Muscle layer of duodenum (tissue), 2 donors: ENCODE measurements around the gene LMAN2L.

ENCODE experiments used
- H3K27ac ChIP-seq: one replicate; pipeline ENCODE4 v1.7.0; 2013; ENCODE audit warnings: mild to moderate bottlenecking, low read length
- H3K27me3 ChIP-seq: one replicate; pipeline ENCODE4 v1.7.0; 2013; ENCODE audit warnings: low read depth, mild to moderate bottlenecking, control low read depth, low read length
- H3K36me3 ChIP-seq, 2 donors: one replicate each; pipeline ENCODE4 v1.7.0; 2013; ENCODE audit warnings: low read length in 2 of 2, control low read depth in 1 of 2, mild to moderate bottlenecking in 1 of 2; ENCODE audit not compliant: insufficient read depth in 2 of 2, control insufficient read depth in 1 of 2
- H3K4me1 ChIP-seq, 2 donors: one replicate each; pipeline ENCODE4 v1.7.0; 2013; ENCODE audit warnings: low read length in 2 of 2, mild to moderate bottlenecking in 2 of 2, control low read depth in 1 of 2, moderate library complexity in 1 of 2; ENCODE audit not compliant: insufficient read depth in 2 of 2, control insufficient read depth in 1 of 2
- H3K4me3 ChIP-seq, 2 donors: one replicate each; pipeline ENCODE4 v1.7.0; 2013; ENCODE audit warnings: low read length in 2 of 2, low read depth in 1 of 2, mild to moderate bottlenecking in 1 of 2
- H3K9me3 ChIP-seq, 2 donors: one replicate each; pipeline ENCODE4 v1.7.0; 2013; ENCODE audit warnings: low read length in 2 of 2, control low read depth in 1 of 2, mild to moderate bottlenecking in 1 of 2; ENCODE audit not compliant: control insufficient read depth in 1 of 2
- donor health status: healthy.

Gene LMAN2L

DNA sequence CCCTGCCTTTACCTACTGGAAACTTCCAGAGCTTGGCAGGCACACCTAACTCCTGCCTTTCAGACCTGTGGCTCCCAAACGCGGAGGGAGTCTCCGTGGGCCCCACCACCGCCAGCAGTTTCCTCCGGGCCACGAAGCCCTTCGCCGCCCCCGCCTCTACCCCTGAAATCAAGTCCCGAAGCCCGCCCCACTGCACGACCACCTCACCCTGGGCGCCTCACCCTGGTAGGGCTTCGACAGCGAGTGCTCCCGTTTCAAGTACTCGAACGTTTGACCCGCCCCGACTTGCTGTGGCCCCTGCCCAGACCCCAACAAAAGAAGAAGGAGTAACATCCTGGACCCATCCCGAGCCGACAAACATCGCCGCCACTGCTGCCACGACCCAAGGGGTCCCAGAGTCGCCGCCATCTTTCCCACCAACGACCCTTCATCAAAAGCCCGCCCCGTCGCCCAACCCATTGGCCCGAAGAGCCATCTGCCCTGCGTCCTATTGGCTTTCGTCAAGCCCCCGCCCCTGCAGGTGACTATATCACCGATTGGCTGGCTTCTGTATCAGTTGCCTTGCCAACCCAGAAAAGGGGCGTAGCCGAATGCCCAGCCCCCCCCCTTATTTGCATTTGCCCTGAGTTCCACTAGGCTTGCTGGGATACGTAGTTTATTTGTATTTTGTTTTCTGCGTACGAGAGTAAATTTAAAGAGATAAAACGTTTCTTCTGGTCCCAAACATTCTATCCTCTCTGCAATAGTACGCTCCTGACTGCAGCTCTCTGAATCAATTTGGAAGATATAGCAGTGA is at the start of gene LMAN2L:
Gene LMAN2L, minus strand, starts transcription at position 432 of the 796 bp plus-strand sequence. Its CDS starts 24 bp downstream, at position 408.
- Histone ChIP-seq H3K27ac (peak within 1 kb of the TSS; percentile 5), H3K4me1 (peaks cover 4 to 11% of the 10 kb centered on the region in 2 donors), H3K36me3 (peaks cover 3 to 10% of the 10 kb centered on the region in 2 donors), H3K27me3 (no peaks in the 10 kb centered on the region), H3K4me3 (peak within 1 kb of the TSS; percentile 58 to 86), H3K9me3 (no peaks in the 10 kb centered on the region)

- H3K27ac ChIP-seq: no peak overlapping the region
- H3K36me3 ChIP-seq: no peaks in the 10 kb centered on the region
- peaks cover 7 to 20% of the 10 kb centered on the region in 2 donors for H3K4me1 ChIP-seq
- H3K27me3 ChIP-seq: no peaks in the 10 kb centered on the region
- no peaks in the 10 kb centered on the region for H3K9me3 ChIP-seq
- no peak overlapping the region for H3K4me3 ChIP-seq
Measured at GRCh38 chr2:96789245-96789617, 49.4 kb upstream of the LMAN2L start.

DNA sequence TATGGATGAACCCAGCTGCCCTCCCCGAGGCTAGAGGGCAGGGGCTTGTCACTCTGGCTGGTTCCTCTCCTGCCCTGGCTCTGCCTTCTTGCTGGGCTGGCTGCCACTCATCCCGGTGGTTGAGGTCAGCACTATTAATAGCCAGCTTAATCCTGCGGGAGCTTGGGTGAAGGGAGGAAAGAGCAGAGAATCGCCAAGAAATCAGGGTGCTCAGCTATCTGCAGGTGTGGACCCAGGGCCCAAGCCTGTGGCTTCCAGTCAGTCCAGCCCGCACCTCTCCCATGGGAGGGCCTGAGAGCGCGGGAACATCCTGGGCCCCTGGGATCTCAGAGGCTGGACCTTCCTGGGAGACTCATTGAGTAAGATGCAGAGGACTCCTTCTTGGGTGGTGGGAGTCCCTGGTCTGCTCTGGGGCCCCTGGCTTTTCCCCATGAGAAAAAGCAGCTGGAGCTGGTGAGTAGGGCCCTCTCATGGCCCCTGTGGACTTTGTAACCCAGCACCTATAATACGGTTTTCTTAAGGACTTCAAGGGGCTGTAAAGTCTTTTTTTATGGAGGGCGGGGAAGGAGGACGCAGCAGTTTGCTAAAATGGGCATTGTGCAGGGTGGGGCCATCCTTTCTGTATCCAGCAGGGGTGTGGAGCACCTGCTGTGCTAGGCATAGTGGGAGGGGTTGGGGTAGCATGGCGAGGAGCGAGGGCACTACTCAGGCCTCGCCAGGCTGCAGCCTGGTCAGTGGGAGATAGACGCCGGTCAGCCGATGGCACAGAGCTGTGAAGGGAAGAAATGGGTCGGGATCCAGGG is 48.8 kb upstream of the LMAN2L start:
- Histone ChIP-seq H3K4me1 (peaks cover 7 to 20% of the 10 kb centered on the region in 2 donors), H3K36me3 (no peaks in the 10 kb centered on the region), H3K27ac (no peak overlapping the region), H3K9me3 (no peaks in the 10 kb centered on the region), H3K27me3 (no peaks in the 10 kb centered on the region), H3K4me3 (no peak overlapping the region)

GRCh38 chr2:96787411-96787810 is 47.5 kb upstream of the LMAN2L start:
- peak overlapping the region; percentile 14 for H3K27ac ChIP-seq
- H3K9me3 ChIP-seq: no peaks in the 10 kb centered on the region
- no peaks in the 10 kb centered on the region for H3K36me3 ChIP-seq
- no peak overlapping the region for H3K4me3 ChIP-seq
- no peaks in the 10 kb centered on the region for H3K27me3 ChIP-seq
- H3K4me1 ChIP-seq: peaks cover 7 to 20% of the 10 kb centered on the region in 2 donors

GRCh38 chr2:96783388-96783787 is 43.5 kb upstream of the LMAN2L start:
- Histone ChIP-seq H3K27me3 (no peaks in the 10 kb centered on the region), H3K4me1 (peaks cover 3 to 11% of the 10 kb centered on the region in 2 donors), H3K9me3 (no peaks in the 10 kb centered on the region), H3K36me3 (no peaks in the 10 kb centered on the region), H3K27ac (no peak overlapping the region), H3K4me3 (no peak overlapping the region)

DNA sequence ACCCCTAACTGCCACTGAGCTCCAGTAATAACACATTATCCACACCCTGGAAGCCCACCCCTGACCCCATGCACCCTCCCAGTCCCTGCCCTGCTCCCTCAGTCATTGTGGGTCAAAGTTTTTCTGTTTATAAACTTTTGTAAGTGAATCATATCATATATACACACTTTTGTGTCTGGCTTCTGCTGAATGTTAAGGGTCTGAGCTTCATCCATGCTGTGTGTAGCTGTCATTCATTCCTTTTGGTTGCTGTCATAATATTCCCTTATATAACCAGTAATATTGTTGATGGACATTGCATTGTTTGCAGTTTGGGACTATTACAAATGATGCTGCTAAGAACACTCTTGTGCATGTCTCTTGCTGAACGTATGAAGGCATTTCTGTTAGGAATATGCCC is 35.3 kb upstream of the LMAN2L start:
- no peaks in the 10 kb centered on the region for H3K27me3 ChIP-seq
- peaks cover 0 to 4% of the 10 kb centered on the region in 2 donors for H3K4me1 ChIP-seq
- no peak overlapping the region for H3K27ac ChIP-seq

DNA sequence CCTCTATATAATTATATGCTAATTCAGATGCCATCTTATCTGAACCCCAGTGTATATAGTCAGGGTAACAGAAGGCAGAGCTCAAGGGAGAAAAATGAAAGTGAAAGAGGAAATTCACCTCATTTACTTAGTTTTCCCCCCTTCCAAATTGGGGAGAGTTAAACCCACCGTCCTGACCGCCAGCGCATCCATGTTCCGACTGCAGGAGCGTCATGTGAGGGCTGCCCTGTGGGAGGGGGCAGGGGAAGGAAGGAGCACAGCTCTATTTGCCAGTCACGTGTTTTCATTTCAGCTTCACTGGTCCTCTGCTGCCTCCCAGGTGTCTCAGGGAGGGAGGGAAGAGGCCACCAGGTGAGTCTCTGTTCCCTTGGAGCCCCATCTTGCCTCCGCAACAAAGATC is 34.1 kb upstream of the LMAN2L start:
- Histone ChIP-seq H3K4me1 (peaks cover 0 to 8% of the 10 kb centered on the region in 2 donors), H3K9me3 (no peaks in the 10 kb centered on the region), H3K27ac (peak overlapping the region; percentile 63), H3K36me3 (no peaks in the 10 kb centered on the region), H3K4me3 (peak overlapping the region; percentile 43 to 70), H3K27me3 (no peaks in the 10 kb centered on the region)

More for the DNA sequence above, 35.3 kb upstream of the LMAN2L start:
- no peaks in the 10 kb centered on the region for H3K9me3 ChIP-seq
- no peaks in the 10 kb centered on the region for H3K36me3 ChIP-seq
- no peak overlapping the region for H3K4me3 ChIP-seq

GRCh38 chr2:96772903-96773671 is 33.2 kb upstream of the LMAN2L start:
- Histone ChIP-seq H3K9me3 (no peaks in the 10 kb centered on the region), H3K4me1 (peaks cover 0 to 8% of the 10 kb centered on the region in 2 donors), H3K27me3 (no peaks in the 10 kb centered on the region), H3K4me3 (no peak overlapping the region), H3K27ac (no peak overlapping the region), H3K36me3 (no peaks in the 10 kb centered on the region)

DNA sequence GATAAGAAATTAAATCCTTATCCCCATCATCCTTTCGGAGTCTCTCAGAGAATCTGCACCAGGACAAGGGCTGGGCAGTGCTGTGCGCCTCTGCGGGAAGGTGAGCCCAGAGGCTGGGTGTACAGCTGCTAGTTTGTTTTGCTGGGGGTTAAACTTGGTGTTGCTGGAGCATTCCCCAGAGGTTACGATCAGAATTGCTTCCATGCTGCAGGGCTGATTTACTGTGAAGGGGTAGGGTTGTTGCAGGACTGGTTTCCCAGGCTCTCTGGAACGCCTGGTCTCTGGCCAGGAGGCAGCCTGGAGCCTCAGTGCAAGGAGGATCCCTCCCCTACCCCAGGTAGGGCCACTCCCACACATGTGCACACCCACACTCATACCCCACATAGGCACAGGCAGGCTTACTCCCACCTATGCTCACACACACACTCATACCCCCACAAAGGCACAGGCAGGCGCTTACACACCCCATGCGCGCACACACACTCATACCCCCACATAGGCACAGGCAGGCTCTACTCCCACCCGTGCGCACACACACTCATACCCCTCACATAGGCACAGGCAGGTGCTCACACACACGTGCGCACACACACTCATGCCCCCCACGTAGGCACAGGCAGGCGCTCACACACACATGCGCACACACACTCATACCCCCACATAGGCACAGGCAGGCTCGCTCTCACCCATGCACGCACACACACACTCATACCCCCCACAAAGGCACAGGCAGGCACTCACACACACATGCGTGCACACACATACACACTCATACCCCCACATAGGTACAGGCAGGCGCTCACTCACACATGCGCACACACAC is 32.1 kb upstream of the LMAN2L start:
- no peaks in the 10 kb centered on the region for H3K27me3 ChIP-seq
- H3K27ac ChIP-seq: no peak overlapping the region

DNA sequence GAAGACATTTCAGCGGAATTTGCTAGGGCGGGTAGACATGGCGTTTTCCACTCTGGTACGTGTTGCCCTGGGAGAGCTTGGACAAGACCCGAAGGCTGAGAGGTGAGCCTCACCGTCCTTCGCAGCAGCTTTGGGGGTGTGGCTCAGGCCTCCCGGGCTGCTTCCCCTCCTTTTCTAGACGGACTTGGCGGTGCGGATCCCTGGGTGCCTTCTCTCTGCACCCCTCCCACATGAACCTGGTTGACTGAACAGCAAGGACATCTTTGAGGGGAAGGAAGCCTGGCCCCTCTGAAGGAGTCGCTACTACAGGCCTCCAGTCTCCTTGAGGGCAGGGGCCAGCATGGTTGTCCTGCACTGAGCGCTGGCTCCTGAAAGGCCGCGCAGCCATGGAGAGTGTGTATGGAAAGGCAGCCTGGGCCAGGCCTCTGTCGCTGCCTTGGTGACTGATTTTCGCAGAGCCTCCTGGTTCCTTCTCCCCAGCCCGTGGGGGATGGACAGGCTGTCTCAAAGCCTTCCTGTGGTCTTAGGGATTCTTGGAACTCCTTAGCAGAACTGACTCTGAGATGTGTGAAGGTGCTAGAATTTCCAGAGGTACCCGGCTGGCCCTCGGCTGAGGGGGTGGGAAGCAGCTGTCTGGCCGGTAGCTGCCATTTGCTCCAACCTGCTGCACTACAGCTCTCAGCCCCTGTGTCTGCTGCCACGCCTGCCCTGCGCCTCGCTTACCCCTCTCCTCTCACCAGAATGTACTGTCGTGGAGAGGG is 30.8 kb upstream of the LMAN2L start:
- Histone ChIP-seq H3K4me3 (no peak overlapping the region), H3K36me3 (no peaks in the 10 kb centered on the region), H3K27ac (no peak overlapping the region), H3K4me1 (peaks cover 0 to 8% of the 10 kb centered on the region in 2 donors), H3K27me3 (no peaks in the 10 kb centered on the region), H3K9me3 (no peaks in the 10 kb centered on the region)

More for the DNA sequence above, 32.1 kb upstream of the LMAN2L start:
- no peaks in the 10 kb centered on the region for H3K36me3 ChIP-seq
- no peak overlapping the region for H3K4me3 ChIP-seq
- H3K9me3 ChIP-seq: no peaks in the 10 kb centered on the region
- peaks cover 0 to 8% of the 10 kb centered on the region in 2 donors for H3K4me1 ChIP-seq
